Measurements from ENCODE around the gene SLC5A5.

GRCh38 chr19:17929056-17929455, 57.3 kb downstream of the SLC5A5 start:
- TF ChIP-seq CTCF (IDR thresholded peaks at IDR 0.05; ENCODE audit: low read depth, low read length) (no peak), EZH2phosphoT487 (IDR thresholded peaks at IDR 0.05; ENCODE audit: low read depth) (no peak)
